Cerebellar nuclear complex (tissue), 1 donor: Measurements from ENCODE around the gene HTD2.

Experiments used
- DNase-seq, 2 experiments: peaks; one replicate each; lab custom pipeline; 2025; lab: John Stamatoyannopoulos, UW

HTD2 gene

GRCh38 chr3:58357402-58357801 is 51.1 kb downstream of the HTD2 start:
- DNase-seq = no peak

- no peak for DNase-seq
Measured at GRCh38 chr3:58358092-58358491, 51.8 kb downstream of the HTD2 start.

- no peak for DNase-seq
Measured at GRCh38 chr3:58358808-58359207, 52.5 kb downstream of the HTD2 start.

GRCh38 chr3:58359621-58360020 is 53.3 kb downstream of the HTD2 start:
- no peak for DNase-seq

GRCh38 chr3:58361866-58362265 is 55.5 kb downstream of the HTD2 start:
- DNase-seq = no peak

- no peak for DNase-seq
Measured at GRCh38 chr3:58366699-58367098, 60.4 kb downstream of the HTD2 start.

GRCh38 chr3:58369038-58369437 is 62.7 kb downstream of the HTD2 start:
- no peak for DNase-seq
